HG03097 (cell line): Measurements from ENCODE around the gene TPSG1.

ENCODE experiments used
- ATAC-seq: cut with Tn5 transposase; IDR thresholded peaks from one replicate; pipeline ENCODE4 v1.9.1; 2021; ENCODE audit not compliant: unreplicated experiment, low FRiP score

The TPSG1 gene

GRCh38 chr16:1181404-1182315 lies 43.4 kb downstream of the TPSG1 start:
- ATAC-seq, result no peak

- ATAC-seq, result no peak
Observed at GRCh38 chr16:1180549-1181403, 44.3 kb downstream of the TPSG1 start.

GRCh38 chr16:1178295-1178910 lies 46.7 kb downstream of the TPSG1 start:
- ATAC-seq, result no peak

GRCh38 chr16:1177750-1178149 lies 47.3 kb downstream of the TPSG1 start:
- ATAC-seq, result no peak

GRCh38 chr16:1177053-1177452 lies 48.0 kb downstream of the TPSG1 start:
- no peak for ATAC-seq

- no peak for ATAC-seq
Observed at GRCh38 chr16:1176280-1176897, 48.7 kb downstream of the TPSG1 start.

- no peak for ATAC-seq
Observed at GRCh38 chr16:1175566-1176279, 49.3 kb downstream of the TPSG1 start.

- ATAC-seq, result no peak
Observed at GRCh38 chr16:1174477-1175357, 50.4 kb downstream of the TPSG1 start.

- ATAC-seq, result no peak
Observed at GRCh38 chr16:1173788-1174451, 51.1 kb downstream of the TPSG1 start.

GRCh38 chr16:1172651-1173050 lies 52.4 kb downstream of the TPSG1 start:
- ATAC-seq, result no peak

- ATAC-seq, result no peak
Observed at GRCh38 chr16:1171854-1172428, 53.1 kb downstream of the TPSG1 start.
